LNCAP (cell line): ENCODE data around the gene TBX5.

Source experiments
- TF ChIP-seq, protein P1 (sequence below): fragments of 450-650 bp; IDR thresholded peaks from 2 replicates; pipeline ENCODE4 v1.5.1; 2017; ENCODE audit warnings: mild to moderate bottlenecking

The TBX5 gene

DNA sequence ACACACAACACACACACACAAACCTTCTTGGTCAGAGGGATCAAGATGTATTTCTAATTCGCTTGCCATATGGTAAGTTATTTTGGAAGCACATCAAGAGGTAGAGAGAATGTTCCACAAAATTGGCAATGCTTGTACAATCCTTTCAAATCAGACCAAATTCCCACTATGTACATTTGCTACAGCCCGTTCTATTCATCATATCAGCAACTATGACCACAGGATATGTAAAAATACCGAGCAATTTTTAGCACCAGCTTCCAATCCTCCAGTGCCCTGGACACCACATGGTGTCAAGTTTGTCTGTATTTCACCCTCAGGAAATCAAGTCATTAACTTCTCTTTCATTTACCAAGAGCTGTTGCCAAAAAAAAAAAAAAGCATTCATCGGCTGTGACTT, 21.2 kb downstream of the TBX5 start:
- TF ChIP-seq, protein P1, sequence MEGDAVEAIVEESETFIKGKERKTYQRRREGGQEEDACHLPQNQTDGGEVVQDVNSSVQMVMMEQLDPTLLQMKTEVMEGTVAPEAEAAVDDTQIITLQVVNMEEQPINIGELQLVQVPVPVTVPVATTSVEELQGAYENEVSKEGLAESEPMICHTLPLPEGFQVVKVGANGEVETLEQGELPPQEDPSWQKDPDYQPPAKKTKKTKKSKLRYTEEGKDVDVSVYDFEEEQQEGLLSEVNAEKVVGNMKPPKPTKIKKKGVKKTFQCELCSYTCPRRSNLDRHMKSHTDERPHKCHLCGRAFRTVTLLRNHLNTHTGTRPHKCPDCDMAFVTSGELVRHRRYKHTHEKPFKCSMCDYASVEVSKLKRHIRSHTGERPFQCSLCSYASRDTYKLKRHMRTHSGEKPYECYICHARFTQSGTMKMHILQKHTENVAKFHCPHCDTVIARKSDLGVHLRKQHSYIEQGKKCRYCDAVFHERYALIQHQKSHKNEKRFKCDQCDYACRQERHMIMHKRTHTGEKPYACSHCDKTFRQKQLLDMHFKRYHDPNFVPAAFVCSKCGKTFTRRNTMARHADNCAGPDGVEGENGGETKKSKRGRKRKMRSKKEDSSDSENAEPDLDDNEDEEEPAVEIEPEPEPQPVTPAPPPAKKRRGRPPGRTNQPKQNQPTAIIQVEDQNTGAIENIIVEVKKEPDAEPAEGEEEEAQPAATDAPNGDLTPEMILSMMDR: no peak

DNA sequence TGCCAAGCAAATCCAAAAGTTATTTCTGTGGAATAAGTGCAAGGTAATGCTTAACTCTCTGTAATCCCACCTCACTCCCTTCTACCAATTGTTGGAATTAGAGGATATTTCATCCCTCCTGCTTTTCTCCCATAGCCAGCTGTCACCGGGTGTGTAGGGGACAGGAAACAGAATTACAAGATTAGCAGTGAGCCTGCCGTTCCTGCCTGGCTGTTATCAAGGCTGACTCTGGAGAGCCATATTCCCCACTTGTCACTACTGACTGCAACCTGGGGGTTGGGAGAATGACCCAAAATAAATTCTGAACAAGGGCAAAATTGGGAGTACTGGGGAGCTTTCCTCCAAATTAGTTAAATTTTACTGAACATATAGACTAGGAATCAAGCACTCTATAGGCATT, 24.8 kb downstream of the TBX5 start:
- TF ChIP-seq, protein P1: no peak

DNA sequence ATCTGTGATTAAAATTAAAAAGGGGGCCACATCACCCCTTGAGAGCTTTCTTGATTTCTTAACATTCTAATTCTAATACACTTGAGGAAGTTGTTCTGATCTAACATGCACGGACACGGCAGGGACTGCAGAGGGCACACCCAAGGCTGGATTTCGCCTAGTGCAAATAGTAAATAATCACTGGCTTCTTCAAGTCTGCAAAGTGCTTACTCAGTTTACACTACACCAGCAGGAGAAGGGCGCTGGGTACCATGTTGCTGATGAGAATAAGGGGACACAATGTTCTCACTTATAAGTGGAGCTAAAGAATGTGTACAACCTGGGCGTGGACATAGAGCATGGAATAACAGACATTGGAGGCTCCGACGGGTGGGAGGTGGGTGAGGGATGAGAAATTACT, 34.2 kb downstream of the TBX5 start:
- TF ChIP-seq, protein P1: no peak

DNA sequence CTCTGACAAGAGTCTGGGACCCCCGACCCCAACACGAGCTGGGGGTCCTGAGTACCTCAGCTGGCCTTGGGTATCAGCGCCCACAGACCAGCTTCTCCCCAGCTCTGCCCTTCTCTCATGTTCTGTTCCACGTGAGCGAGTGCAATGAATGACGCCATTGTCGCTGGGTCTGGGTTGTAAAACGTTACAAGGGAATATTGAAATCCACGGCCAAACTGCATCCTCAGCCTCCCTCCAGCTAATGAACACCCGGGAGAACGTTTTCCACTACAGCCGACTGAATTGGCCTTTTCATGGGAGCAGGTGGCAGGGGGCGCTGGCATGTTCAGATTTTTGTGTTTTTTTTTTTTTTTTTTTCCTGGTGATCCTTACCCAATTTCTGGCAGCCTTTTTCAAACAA, 34.7 kb downstream of the TBX5 start:
- TF ChIP-seq, protein P1: no peak

DNA sequence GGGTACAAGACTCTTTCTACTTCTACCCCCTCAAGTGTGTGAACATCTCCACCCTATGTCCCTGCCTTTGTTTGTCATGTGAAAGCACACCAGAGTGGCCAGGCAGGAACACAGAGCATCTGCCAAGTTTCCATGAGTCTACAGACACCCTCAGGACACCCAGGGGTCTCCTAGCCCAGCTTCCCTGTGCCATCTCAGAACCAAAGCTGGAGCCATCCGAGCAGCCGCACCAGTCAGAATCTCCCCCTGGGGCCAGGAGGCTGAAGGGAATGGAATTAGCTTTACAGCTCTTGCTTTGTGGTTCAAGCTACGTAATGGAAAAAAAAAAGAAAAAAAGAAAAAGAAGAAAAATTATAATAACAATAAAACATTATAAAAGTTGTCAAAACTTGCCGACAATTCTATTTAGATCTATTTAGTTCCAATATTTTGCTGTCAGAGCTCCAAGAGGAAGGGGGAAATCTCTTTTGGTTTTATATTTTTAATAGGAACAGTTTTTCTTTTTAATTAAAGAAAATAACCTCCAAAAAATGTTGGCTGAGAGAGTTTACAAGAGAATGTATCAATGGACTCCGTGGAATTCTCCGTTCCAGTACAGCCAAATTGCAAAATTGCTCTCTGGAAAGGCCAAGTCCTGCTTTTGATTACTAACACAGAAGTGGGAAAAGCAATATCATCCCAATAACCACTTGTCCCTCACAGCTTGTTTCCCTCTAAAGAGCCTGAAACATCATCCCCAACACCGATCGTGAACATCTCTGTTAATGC, 37.1 kb downstream of the TBX5 start:
- TF ChIP-seq, protein P1: no peak

DNA sequence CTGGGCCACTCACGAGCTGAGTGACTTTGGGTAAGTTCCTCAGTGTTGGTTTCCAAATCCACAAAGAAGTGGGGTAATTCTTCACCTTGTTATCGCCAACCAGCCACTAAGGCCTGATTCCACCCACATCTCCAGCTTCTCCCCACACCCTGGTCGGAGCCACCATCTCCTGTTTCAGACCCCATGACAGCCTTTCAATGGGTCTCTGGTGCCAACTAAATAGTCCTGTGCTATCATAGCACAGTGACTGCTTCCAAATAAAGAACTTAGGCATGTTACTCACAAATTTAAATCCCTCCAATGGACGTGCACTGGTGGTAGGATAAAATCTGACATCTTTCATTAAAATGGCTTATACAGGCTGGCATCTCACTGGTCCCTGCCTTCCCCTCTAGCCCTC, 44.0 kb downstream of the TBX5 start:
- TF ChIP-seq, protein P1: no peak

DNA sequence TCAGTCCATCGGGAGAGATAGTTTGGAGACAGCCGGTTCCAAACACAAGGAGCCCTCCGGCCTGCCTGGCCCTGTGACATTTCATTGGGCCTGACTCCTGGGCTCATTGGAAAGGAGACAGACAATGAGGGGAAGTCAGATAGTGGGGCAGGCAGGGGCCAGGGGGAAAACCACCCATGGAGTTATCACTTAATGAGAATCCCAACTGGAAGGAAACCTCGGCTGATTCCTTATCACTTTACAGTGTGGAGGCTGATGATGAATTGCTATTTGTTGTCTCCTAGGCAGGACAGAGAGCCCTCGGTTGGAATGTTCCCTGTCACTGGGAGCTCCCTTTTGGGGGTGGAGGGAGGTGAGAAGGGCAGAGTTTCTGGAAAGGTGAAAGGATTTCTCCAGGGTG, 44.4 kb downstream of the TBX5 start:
- TF ChIP-seq, protein P1: no peak

DNA sequence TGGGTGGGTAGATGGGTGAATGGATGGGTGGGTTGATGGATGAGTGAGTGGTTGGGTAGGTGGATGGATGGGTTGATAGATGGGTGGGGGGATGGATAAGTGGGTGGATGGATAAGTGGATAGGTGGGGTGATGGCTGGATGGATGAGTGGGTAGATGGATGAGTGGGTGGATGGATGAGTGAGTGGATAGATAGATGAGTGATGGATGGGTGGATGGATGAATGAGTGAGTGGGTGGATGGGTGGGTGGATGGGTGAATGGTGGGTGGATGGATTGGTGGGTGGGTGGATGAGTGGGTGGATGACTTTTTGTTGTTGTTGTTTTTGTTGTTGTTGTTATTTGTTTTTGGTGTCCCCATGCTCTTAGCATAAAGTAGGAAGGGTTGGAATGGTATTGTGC, 45.5 kb downstream of the TBX5 start:
- TF ChIP-seq, protein P1: no peak
